IPS-15b (cell line): ENCODE measurements around the gene TMIE.

Experiments used
- H3K27me3 ChIP-seq: one replicate; pipeline ENCODE4 v1.6.1; 2013; ENCODE audit warnings: low read length; ENCODE audit not compliant: control insufficient read depth, insufficient read depth
- H3K36me3 ChIP-seq: one replicate; pipeline ENCODE4 v1.6.1; 2013; ENCODE audit warnings: low read length; ENCODE audit not compliant: control insufficient read depth, insufficient read depth
- H3K4me1 ChIP-seq: one replicate; pipeline ENCODE4 v1.6.1; 2013; ENCODE audit warnings: mild to moderate bottlenecking, low read length; ENCODE audit not compliant: control insufficient read depth, insufficient read depth
- H3K4me3 ChIP-seq: one replicate; pipeline ENCODE4 v1.5.1; 2013; ENCODE audit warnings: low read depth, low read length
- H3K9ac ChIP-seq: one replicate; pipeline ENCODE4 v1.6.1; 2013; ENCODE audit warnings: low read depth, mild to moderate bottlenecking, low read length
- H3K9me3 ChIP-seq: one replicate; pipeline ENCODE4 v1.6.1; 2013; ENCODE audit warnings: mild to moderate bottlenecking, low read length; ENCODE audit not compliant: control insufficient read depth, insufficient read depth

Gene TMIE

DNA sequence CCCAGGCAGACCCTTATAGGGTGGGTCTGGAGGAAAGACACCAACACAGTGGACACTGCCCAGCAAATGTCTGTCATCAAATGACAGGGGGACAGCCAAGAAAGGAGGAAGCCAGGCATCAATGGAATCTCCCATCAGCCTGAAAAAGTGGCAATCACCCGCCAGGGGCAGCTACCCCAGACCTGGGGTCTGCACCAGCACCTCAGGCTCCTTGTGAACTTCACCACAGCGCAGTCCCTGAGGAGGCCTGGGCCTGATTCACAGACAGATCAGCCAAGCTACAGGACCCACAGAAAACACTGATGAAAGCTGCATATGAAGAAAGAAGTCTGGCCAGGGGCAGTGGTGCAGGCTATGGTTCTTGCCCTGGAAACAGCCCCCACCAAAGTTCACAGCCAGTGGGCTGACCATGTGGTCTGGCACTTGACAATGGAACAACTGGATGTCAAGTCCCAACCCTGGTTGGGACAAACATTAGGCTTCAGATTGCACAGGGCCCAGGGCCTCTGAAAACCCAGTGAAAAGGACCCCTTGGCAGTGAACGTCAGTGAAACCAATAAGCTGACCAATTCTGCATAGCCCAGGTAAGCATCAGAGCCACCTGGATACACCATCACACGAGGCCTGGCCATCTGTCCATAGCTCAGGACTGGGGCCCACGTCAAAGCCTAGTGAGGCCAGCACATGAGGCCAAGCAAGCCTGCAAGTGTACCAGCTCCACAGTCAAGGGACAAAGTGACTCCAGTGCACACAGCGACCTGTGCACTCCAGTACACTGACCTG is 36.8 kb upstream of the TMIE start:
- Histone ChIP-seq H3K27me3 (no peaks in the 10 kb centered on the region), H3K9ac (no peak overlapping the region), H3K36me3 (no peaks in the 10 kb centered on the region), H3K4me1 (peaks cover 26% of the 10 kb centered on the region), H3K9me3 (no peaks in the 10 kb centered on the region), H3K4me3 (no peak overlapping the region)

DNA sequence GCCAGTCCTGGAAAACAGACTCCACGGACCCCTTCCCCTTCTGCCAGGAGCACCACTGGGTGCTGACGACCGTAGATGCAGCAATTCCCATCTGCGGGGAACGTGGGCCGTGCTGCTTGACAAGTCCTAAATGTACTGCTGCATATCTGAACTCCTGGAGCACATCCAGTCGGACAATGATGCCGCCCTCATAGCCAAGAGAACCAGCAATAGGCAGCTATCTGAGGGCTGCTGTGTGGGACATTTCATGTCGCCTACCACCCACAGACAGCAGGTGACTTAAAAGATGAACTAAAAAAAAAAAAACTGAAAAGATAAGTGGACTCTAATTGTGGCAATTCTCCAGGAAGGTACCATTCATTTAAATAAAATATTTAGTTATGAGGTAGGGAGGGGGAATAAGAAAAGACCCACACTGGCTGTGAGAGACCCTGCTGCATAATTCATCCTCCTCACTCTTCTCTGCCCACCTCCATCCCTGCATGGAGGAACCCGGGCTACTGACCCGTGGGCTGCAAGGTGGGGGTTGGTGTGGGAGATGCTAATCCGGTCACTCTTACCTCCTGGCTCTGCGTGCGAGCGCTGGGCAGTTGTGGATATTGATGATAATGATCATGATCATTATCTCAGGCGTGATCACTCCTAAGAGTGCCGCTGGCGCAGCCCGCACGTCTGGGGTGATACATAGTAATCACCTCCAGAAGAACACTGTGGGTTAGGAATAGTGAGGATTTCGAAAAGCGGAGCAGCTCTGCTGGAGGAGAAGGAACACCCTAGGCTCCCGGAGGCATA is 36.0 kb upstream of the TMIE start:
- H3K9ac ChIP-seq, result no peak overlapping the region
- no peaks in the 10 kb centered on the region for H3K27me3 ChIP-seq
- no peaks in the 10 kb centered on the region for H3K36me3 ChIP-seq
- H3K4me1 ChIP-seq, result peaks cover 21% of the 10 kb centered on the region
- H3K4me3 ChIP-seq, result no peak overlapping the region
- H3K9me3 ChIP-seq, result no peaks in the 10 kb centered on the region

DNA sequence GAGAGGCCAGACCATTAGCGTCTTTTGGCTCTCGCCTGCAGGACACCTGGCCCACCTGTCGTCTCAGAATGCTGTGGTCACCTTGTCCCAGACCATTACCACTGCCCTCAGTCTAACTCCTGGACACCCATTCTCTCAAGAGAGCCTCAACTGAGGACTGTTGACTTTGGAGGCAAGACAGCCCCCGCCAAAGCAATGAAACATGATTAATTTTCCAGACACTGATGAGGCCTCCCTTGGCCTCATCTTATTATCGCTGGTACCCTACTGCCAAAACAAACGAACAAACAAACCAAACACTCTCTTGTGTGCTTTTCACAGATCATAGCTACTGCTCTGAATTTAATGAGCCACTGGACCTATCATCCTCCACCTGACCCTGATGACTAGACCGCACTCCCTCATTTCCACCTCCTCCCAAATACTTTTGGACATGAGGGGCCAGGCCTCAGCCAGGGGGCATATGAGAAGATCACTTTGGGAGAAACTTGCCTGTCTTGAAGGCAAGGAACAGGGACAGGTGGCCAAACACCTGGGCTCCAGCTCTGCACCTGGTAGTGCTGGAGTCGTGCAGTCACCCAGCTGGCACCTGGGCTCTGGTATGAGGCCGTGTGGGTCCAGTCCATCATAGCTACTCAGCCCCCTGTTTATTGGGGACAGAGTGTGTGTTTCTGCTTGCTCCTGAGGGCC is 35.3 kb upstream of the TMIE start:
- no peaks in the 10 kb centered on the region for H3K27me3 ChIP-seq
- no peak overlapping the region for H3K4me3 ChIP-seq
- H3K9me3 ChIP-seq, result no peaks in the 10 kb centered on the region
- H3K36me3 ChIP-seq, result no peaks in the 10 kb centered on the region
- peaks cover 15% of the 10 kb centered on the region for H3K4me1 ChIP-seq
- H3K9ac ChIP-seq, result no peak overlapping the region

DNA sequence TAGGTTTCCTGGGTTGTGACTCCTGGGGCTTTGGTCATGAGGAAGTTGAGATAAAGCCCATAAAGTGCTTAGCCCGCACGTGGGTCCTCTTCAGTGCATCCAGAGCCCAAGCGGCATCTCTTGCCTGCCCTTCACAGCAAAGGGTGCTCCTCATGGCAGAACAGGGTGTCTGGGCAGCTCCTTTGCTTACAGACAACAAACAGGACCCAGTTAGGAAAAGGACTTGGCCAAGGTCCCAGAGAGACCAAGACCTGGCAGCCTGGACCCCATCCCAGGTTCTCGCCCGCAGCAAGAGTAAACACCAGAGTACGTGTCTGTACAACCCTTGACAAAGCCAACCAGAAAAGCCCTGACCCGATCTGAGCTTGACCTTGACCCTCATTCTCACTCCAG is 34.7 kb upstream of the TMIE start:
- Histone ChIP-seq H3K27me3 (no peaks in the 10 kb centered on the region), H3K9ac (no peak overlapping the region), H3K4me1 (peaks cover 11% of the 10 kb centered on the region), H3K9me3 (no peaks in the 10 kb centered on the region), H3K36me3 (no peaks in the 10 kb centered on the region), H3K4me3 (no peak overlapping the region)

DNA sequence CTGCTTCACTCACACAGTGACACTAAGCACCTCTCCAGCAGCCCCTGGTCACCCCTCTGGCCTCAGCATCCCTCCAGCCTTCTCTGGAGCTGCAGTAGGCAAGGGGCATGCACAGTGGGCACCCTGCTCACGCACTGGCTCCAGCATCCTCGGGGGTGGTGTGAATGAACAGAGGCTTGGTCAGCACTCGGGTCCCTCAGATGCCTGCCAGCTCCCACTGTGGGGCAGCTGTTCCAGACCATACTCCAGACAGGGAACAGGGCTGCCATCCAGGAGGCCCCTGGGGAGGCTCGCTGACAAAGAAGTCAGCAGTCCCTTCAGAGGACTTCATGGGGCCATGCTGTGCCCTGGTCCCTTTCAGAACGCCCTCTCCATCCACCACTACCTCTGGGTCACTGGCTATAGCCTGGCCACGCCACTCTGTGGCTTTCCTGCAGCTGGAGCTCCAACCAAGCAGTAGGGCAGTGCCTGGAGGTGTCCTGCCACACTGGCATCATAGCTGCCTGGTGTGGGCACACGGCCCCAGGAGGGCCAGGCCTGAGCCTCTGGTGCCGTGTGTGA is 34.1 kb upstream of the TMIE start:
- no peak overlapping the region for H3K4me3 ChIP-seq
- no peaks in the 10 kb centered on the region for H3K27me3 ChIP-seq
- H3K9ac ChIP-seq, result no peak overlapping the region
- H3K4me1 ChIP-seq, result peaks cover 8% of the 10 kb centered on the region
- H3K36me3 ChIP-seq, result no peaks in the 10 kb centered on the region
- H3K9me3 ChIP-seq, result no peaks in the 10 kb centered on the region

DNA sequence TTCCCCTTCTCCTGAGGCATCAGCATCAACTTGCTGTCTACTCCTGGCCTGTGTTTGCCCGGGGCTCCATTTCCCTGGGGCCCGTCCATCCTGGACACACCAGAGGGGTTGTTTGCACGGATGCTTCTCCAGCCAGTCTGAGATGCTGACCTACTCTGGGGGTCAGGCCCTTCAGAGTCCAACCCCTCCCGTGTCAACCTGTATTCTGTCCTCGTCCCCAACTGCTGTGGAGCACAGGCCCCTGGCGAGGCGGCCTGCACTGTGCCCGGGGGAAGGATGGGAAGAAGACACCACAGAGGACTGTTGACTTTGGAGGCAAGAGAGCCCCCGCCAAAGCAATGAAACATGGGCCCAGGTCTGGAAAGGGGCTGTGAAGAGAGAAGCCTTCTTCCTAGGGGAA is 33.5 kb upstream of the TMIE start:
- Histone ChIP-seq H3K4me1 (peaks cover 5% of the 10 kb centered on the region), H3K36me3 (no peaks in the 10 kb centered on the region), H3K9ac (no peak overlapping the region), H3K9me3 (no peaks in the 10 kb centered on the region), H3K4me3 (no peak overlapping the region), H3K27me3 (no peaks in the 10 kb centered on the region)

DNA sequence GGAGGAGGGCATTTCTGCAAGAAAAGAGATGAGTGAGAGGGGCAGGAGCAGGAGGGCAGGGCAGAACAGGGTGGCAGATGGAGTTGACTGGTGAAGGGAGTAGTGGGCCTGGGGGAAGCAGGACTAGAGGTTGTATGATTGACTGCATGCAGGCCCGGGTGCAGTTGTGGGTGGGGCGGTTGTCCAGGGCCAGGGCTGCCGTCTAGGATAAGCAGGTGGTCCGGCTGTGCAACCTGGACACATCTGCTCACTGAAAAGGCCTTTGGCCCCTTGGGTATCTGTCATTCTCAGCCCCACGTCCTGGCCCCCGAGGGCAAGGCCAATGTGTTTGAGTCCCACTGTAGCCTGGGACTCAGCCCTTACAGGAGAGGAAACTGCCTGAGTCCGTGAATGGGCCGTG is 33.1 kb upstream of the TMIE start:
- no peaks in the 10 kb centered on the region for H3K9me3 ChIP-seq
- H3K36me3 ChIP-seq, result no peaks in the 10 kb centered on the region
- H3K4me1 ChIP-seq, result peaks cover under 1% of the 10 kb centered on the region
- H3K9ac ChIP-seq, result no peak overlapping the region
- no peak overlapping the region for H3K4me3 ChIP-seq
- H3K27me3 ChIP-seq, result no peaks in the 10 kb centered on the region

DNA sequence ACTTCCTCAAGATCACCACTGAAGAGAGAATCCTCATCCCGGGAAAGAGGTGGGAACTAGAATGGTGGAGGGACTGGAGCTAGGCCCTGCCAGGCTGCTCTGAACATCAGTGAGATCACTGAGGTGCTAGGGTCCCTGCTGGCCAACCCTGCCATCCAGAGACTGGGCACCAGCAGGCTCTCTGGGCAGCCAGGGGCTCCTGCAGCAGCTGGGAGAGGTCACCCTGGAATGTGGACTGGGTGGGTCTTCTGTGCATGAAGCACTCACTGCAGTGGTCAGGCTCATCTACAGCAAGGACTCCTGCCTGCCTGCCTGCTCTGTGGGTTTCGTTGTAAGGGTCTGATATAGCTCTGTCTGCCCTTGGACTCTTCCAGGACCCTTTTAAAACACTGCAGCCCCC is 32.6 kb upstream of the TMIE start:
- H3K9me3 ChIP-seq, result no peaks in the 10 kb centered on the region
- H3K4me1 ChIP-seq, result no peaks in the 10 kb centered on the region
- no peak overlapping the region for H3K9ac ChIP-seq
- H3K4me3 ChIP-seq, result no peak overlapping the region
- H3K27me3 ChIP-seq, result no peaks in the 10 kb centered on the region
- H3K36me3 ChIP-seq, result no peaks in the 10 kb centered on the region

DNA sequence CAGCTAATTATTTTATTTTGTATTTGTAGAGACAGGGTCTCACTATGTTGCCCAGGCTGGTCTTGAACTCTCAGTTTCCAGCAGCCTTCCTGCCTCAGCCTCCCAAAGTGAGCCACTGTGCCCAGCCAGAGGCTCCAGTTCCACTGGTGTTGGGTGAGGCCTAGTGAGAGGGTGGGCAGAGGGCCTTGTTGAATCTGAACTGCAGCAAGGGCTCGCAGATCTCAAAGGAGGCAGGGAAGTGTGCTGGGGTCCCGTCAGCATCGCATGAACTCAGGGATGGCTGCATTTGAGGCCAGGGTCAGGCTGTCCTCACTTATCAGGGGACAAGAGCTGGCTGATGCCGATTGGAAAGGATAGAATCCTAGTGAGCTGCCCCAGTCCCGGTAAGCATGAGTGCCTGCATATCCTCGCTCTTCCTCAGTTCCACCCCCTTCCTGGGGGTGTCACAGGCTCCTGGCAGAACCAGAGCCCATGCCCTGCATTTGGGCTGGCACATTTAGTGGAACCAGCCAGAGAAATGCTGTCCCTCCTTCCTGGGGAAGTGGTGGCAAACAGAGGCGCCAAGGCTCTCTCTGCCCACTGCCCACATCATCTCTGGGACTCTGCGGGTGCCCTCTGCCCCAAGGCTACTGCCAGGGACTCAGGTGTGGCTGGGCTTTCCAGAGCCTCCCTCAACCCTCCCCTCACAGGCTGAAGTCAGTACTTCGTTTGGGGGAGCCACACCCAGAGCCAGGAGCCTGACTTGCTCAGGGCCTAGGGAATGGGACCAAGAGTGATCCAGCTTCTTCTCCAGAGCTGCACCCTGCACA is 31.8 kb upstream of the TMIE start:
- H3K36me3 ChIP-seq, result no peaks in the 10 kb centered on the region
- H3K9me3 ChIP-seq, result no peaks in the 10 kb centered on the region
- H3K9ac ChIP-seq, result no peak overlapping the region
- no peak overlapping the region for H3K4me3 ChIP-seq
- H3K27me3 ChIP-seq, result no peaks in the 10 kb centered on the region
- H3K4me1 ChIP-seq, result no peaks in the 10 kb centered on the region

DNA sequence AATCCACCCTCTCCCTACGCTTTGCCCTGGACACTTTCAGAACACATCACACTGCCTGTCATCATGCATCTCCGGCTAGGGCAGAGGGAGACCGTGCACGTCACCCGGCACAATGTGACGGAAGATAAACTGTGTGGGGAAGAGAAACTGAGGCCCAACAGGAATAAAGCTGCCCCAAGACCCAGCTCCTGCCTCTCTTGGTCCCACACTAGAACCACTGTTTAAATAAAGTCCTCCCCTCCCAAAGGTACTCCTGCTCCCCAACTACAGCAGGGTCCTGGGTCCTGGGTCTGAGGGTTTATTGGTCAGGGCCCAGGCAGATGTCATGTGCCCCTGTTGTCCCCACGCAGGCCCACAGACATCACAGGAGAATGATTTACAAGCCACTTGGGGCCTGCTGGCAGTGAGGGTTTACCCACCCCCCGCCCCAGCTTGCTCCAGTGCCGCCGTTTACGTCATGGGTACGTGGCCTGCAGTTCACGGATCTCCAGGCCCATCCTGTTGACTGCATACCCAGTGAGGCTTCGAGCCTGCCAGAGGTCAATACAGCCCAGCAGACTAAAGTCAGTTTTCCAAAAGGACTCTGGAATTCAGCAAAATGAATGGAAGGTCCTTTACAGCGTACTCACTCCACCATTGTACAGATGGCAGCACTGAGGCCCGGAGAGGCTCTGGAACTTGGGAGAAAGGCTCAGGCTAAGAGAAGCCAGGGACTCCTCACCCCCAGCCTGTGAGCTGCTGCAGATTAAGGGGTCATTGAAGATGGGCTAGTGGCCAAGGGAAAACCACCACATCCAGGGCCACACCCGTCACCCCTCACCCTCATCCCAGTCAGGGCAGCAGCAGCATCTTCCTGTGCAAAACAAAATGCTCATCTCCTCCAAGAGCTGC is 30.9 kb upstream of the TMIE start:
- H3K9ac ChIP-seq, result no peak overlapping the region
- H3K9me3 ChIP-seq, result no peaks in the 10 kb centered on the region
- H3K4me3 ChIP-seq, result no peak overlapping the region
- no peaks in the 10 kb centered on the region for H3K27me3 ChIP-seq
- no peaks in the 10 kb centered on the region for H3K36me3 ChIP-seq
- no peaks in the 10 kb centered on the region for H3K4me1 ChIP-seq
